HCT116 (cell line): Measurements from ENCODE around the gene MTPN. TPM values are rescaled to one million over a fixed set of nuclear protein-coding genes. Genes with fewer than 3 reads are reported as not detected.

ENCODE experiments used
- ATAC-seq: fragments of 200-7000 bp; cut with Tn5 transposase; 2 replicates; pipeline ENCODE4 v1.9.1; 2020; ENCODE audit warnings: mild to moderate bottlenecking, moderate library complexity
- BruUV-seq: library from RNA; stranded (reverse); fragments of 400-500 nt; replicated peaks from 2 replicates; lab custom pipeline; 2021; lab: Mats Ljungman, UMichigan
- CTCF ChIA-PET: fragments of 300-600 bp; sonication (Branson Sonifier 250); formaldehyde crosslinking; loops from one replicate; lab custom pipeline; 2021; ENCODE audit warnings: antibody characterized with exemption; lab: Charles Lee
- POLR2A ChIA-PET: fragments of 300-600, 350-600 bp; sonication (Branson Sonifier 250); formaldehyde crosslinking; loops from one replicate; lab custom pipeline; 2021; ENCODE audit warnings: antibody characterized with exemption; lab: Charles Lee
- RAD21 ChIA-PET, 2 experiments: fragments of 300-600 bp; sonication (Branson Sonifier 250); formaldehyde crosslinking; loops; one replicate each; lab custom pipeline; 2023; ENCODE audit warnings: low total read pairs in 2 of 2; ENCODE audit not compliant: uncharacterized antibody in 2 of 2, unreplicated experiment in 2 of 2, low non-redundant PET in 1 of 2; lab: Charles Lee
- DNase-seq: peaks from one replicate; pipeline ENCODE4 v3.0.0-alpha.2; 2010; ENCODE audit warnings: low read depth, low spot score
- H2AFZ ChIP-seq: fragments of 200-600 bp; shearing (Covaris generic), sonication (generic); 2 replicates; pipeline ENCODE4 v1.6.1; 2017; ENCODE audit warnings: low read depth, mixed run types, mixed read lengths, antibody characterized with exemption, low read length; ENCODE audit not compliant: poor library complexity, severe bottlenecking
- H3K27ac ChIP-seq: 2 replicates; pipeline ENCODE4 v1.5.1; 2012; ENCODE audit warnings: low read depth, low read length
- H3K27me3 ChIP-seq: fragments of 200-600 bp; sonication (generic); 2 replicates; pipeline ENCODE4 v1.6.1; 2016; ENCODE audit warnings: mixed run types, low read length, mixed read lengths; ENCODE audit not compliant: insufficient read depth
- H3K36me3 ChIP-seq, 2 experiments: fragments of 200-500 bp in 1 of 2; fragments of 200-600 bp in 1 of 2; sonication (Bioruptor generic) in 1 of 2; sonication (generic) in 1 of 2; 2 replicates each; pipeline versions ENCODE4 v1.5.1 to v1.6.1; 2014 to 2016; ENCODE audit warnings: low read length in 2 of 2, inconsistent platforms in 1 of 2, mixed read lengths in 1 of 2, mixed run types in 1 of 2; ENCODE audit not compliant: insufficient read depth in 2 of 2, control insufficient read depth in 1 of 2
- H3K4me1 ChIP-seq, 2 experiments: fragments of 200-600 bp in 1 of 2; sonication (generic) in 1 of 2; 2 replicates each; pipeline versions ENCODE4 v1.5.1 to v1.6.1; 2012 to 2017; ENCODE audit warnings: low read length in 2 of 2, inconsistent platforms in 1 of 2, mild to moderate bottlenecking in 1 of 2, mixed read lengths in 1 of 2, mixed run types in 1 of 2, moderate library complexity in 1 of 2; ENCODE audit not compliant: insufficient read depth in 2 of 2, control insufficient read depth in 1 of 2
- H3K4me2 ChIP-seq: fragments of 200-600 bp; sonication (generic); 2 replicates; pipeline ENCODE4 v1.6.1; 2017; ENCODE audit warnings: mixed run types, low read length, mixed read lengths
- H3K4me3 ChIP-seq, 2 experiments: fragments of 200-600 bp in 1 of 2; sonication (generic) in 1 of 2; replicated peaks in 1 of 2; 2 replicates each; pipeline ENCODE4 v1.5.1; 2011 to 2016; ENCODE audit warnings: low read length in 2 of 2, control low read depth in 1 of 2, low read depth in 1 of 2, mild to moderate bottlenecking in 1 of 2, mixed read lengths in 1 of 2, mixed run types in 1 of 2
- H3K79me2 ChIP-seq: fragments of 200-600 bp; sonication (generic); 2 replicates; pipeline ENCODE4 v1.6.1; 2017; ENCODE audit warnings: mild to moderate bottlenecking, mixed run types, low read length, moderate library complexity, mixed read lengths; ENCODE audit not compliant: insufficient read depth
- H3K9ac ChIP-seq: fragments of 200-600 bp; sonication (generic); 2 replicates; pipeline ENCODE4 v1.6.1; 2016; ENCODE audit warnings: low read length, mixed read lengths
- H3K9me2 ChIP-seq: fragments of 200-600 bp; sonication (generic), shearing (Covaris generic); 2 replicates; pipeline ENCODE4 v1.6.1; 2017; ENCODE audit warnings: mixed run types, mild to moderate bottlenecking, moderate library complexity; ENCODE audit not compliant: insufficient read depth
- H3K9me3 ChIP-seq, 2 experiments: fragments of 200-500 bp in 1 of 2; fragments of 200-600 bp in 1 of 2; sonication (Bioruptor generic) in 1 of 2; sonication (generic) in 1 of 2; 2 replicates each; pipeline ENCODE4 v1.6.1; 2014 to 2017; ENCODE audit warnings: low read length in 2 of 2, mixed read lengths in 2 of 2, inconsistent platforms in 1 of 2, low read depth in 1 of 2, mild to moderate bottlenecking in 1 of 2, mixed run types in 1 of 2, moderate library complexity in 1 of 2; ENCODE audit not compliant: control insufficient read depth in 1 of 2, insufficient read depth in 1 of 2
- H4K20me1 ChIP-seq: fragments of 200-600 bp; sonication (generic), shearing (Covaris generic); 2 replicates; pipeline ENCODE4 v1.6.1; 2017; ENCODE audit warnings: mixed run types, mild to moderate bottlenecking, moderate library complexity; ENCODE audit not compliant: insufficient read depth
- CTCF ChIP-seq, 3 experiments: fragments of 200-600 bp in 1 of 3; sonication (generic) in 1 of 3; IDR thresholded peaks in 2 of 3; conservative IDR thresholded peaks in 1 of 3; 2 replicates each; pipeline ENCODE4 v1.5.1; 2012 to 2017; ENCODE audit warnings: low read depth in 2 of 3, low read length in 2 of 3, antibody characterized with exemption in 1 of 3, borderline replicate concordance in 1 of 3, control low read depth in 1 of 3, mild to moderate bottlenecking in 1 of 3, mixed read lengths in 1 of 3, mixed run types in 1 of 3, moderate library complexity in 1 of 3; ENCODE audit not compliant: insufficient read depth in 1 of 3
- EGR1 ChIP-seq: IDR thresholded peaks from 2 replicates; pipeline ENCODE4 v1.6.1; 2012; ENCODE audit warnings: low read depth
- EZH2 ChIP-seq: fragments of 200-600 bp; sonication (generic); IDR thresholded peaks from 2 replicates; pipeline ENCODE4 v1.6.1; 2017; ENCODE audit warnings: antibody characterized with exemption, mixed run types
- EZH2phosphoT487 ChIP-seq: fragments of 200-600 bp; IDR thresholded peaks from 2 replicates; pipeline ENCODE4 v1.6.1; 2018; ENCODE audit warnings: antibody characterized with exemption, borderline replicate concordance
- POLR2A ChIP-seq: IDR thresholded peaks from 2 replicates; pipeline ENCODE4 v1.7.0; 2011; ENCODE audit warnings: borderline replicate concordance; ENCODE audit not compliant: insufficient read depth, insufficient read length; ENCODE audit errors: extremely low read depth
- POLR2AphosphoS5 ChIP-seq: IDR thresholded peaks from 2 replicates; pipeline ENCODE4 v1.6.1; 2011; ENCODE audit warnings: mild to moderate bottlenecking, low read depth, low read length, moderate library complexity
- RAD21 ChIP-seq: IDR thresholded peaks from 2 replicates; pipeline ENCODE4 v1.6.1; 2012; ENCODE audit warnings: low read depth, mild to moderate bottlenecking
- SIN3A ChIP-seq: IDR thresholded peaks from 2 replicates; pipeline ENCODE4 v1.6.1; 2012; ENCODE audit warnings: low read depth
- SP1 ChIP-seq: IDR thresholded peaks from 2 replicates; pipeline ENCODE4 v1.6.1; 2012; ENCODE audit warnings: low read depth
- SRF ChIP-seq: IDR thresholded peaks from 2 replicates; pipeline ENCODE4 v1.6.1; 2012; ENCODE audit warnings: low read depth
- YY1 ChIP-seq: IDR thresholded peaks from 2 replicates; pipeline ENCODE4 v1.6.1; 2011; ENCODE audit warnings: low read length, low read depth, moderate library complexity, mild to moderate bottlenecking; ENCODE audit not compliant: insufficient replicate concordance; ENCODE audit errors: extremely low read depth
- ZFX ChIP-seq: fragments of 450-650 bp; IDR thresholded peaks from 2 replicates; pipeline ENCODE4 v1.6.1; 2017
- ZNF274 ChIP-seq: fragments of 200-500 bp; sonication (Bioruptor generic); IDR thresholded peaks from 2 replicates; pipeline ENCODE4 v1.6.1; 2014; ENCODE audit warnings: mild to moderate bottlenecking, low read depth, low read length, inconsistent platforms
- intact Hi-C: fragments of 100-400 bp; cut with micrococcal nuclease; formaldehyde crosslinking; loops from 2 replicates; pipeline ENCODE4 v1.10.0; 2022
- total RNA-seq: library from RNA; stranded (reverse); gene quantifications from one replicate; pipeline ENCODE4 v1.2.1, GENCODE V29; 2021; ENCODE audit not compliant: unreplicated experiment
- TF ChIP-seq, protein P1 (sequence below): IDR thresholded peaks from 2 replicates; pipeline ENCODE4 v1.6.1; 2012; ENCODE audit warnings: low read depth

The MTPN gene
- total RNA-seq, 1 experiment from 2014 or later = 152 TPM

- ATAC-seq = no peak
- RAD21 ChIA-PET = no interaction called here
- CTCF ChIA-PET = no interaction called here
Observed at GRCh38 chr7:135888740-135889139, 88.4 kb downstream of the MTPN start.

More at GRCh38 chr7:135888740-135889139, 88.4 kb downstream of the MTPN start:
- H3K9me3 ChIP-seq = no peaks in the 10 kb centered on the region
- H4K20me1 ChIP-seq = no peaks in the 10 kb centered on the region
- H3K9me2 ChIP-seq = no peaks in the 10 kb centered on the region
- H3K9ac ChIP-seq = no peak overlapping the region
- no peaks in the 10 kb centered on the region for H3K4me1 ChIP-seq
- H2AFZ ChIP-seq = no peak overlapping the region
- POLR2A ChIA-PET = no interaction called here
- H3K36me3 ChIP-seq = no peaks in the 10 kb centered on the region
- no peak for TF ChIP-seq EZH2
- TF ChIP-seq ZNF274 = no peak
- no peak for TF ChIP-seq YY1
- no peak for TF ChIP-seq POLR2AphosphoS5
- TF ChIP-seq, protein P1, sequence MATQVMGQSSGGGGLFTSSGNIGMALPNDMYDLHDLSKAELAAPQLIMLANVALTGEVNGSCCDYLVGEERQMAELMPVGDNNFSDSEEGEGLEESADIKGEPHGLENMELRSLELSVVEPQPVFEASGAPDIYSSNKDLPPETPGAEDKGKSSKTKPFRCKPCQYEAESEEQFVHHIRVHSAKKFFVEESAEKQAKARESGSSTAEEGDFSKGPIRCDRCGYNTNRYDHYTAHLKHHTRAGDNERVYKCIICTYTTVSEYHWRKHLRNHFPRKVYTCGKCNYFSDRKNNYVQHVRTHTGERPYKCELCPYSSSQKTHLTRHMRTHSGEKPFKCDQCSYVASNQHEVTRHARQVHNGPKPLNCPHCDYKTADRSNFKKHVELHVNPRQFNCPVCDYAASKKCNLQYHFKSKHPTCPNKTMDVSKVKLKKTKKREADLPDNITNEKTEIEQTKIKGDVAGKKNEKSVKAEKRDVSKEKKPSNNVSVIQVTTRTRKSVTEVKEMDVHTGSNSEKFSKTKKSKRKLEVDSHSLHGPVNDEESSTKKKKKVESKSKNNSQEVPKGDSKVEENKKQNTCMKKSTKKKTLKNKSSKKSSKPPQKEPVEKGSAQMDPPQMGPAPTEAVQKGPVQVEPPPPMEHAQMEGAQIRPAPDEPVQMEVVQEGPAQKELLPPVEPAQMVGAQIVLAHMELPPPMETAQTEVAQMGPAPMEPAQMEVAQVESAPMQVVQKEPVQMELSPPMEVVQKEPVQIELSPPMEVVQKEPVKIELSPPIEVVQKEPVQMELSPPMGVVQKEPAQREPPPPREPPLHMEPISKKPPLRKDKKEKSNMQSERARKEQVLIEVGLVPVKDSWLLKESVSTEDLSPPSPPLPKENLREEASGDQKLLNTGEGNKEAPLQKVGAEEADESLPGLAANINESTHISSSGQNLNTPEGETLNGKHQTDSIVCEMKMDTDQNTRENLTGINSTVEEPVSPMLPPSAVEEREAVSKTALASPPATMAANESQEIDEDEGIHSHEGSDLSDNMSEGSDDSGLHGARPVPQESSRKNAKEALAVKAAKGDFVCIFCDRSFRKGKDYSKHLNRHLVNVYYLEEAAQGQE = no peak
- no peak for TF ChIP-seq ZFX
- TF ChIP-seq EGR1 = no peak
- no peak for TF ChIP-seq CTCF (IDR thresholded peaks at IDR 0.05 in 2 of 3, conservative IDR thresholded peaks at IDR 0.05 in 1 of 3; ENCODE audit: borderline replicate concordance in 1 of 3, insufficient read depth in 1 of 3, low read depth in 2 of 3, low read length in 2 of 3)
- no peak for TF ChIP-seq SIN3A
- TF ChIP-seq SP1 = no peak
- TF ChIP-seq RAD21 = no peak
- no peak for TF ChIP-seq POLR2A
- TF ChIP-seq SRF = no peak
- no peak for TF ChIP-seq EZH2phosphoT487
- BruUV-seq = no TSS peak
- H3K4me2 ChIP-seq = no peak overlapping the region
- DNase-seq = no peak
- no peaks in the 10 kb centered on the region for H3K79me2 ChIP-seq
- no peaks in the 10 kb centered on the region for H3K27me3 ChIP-seq
- intact Hi-C loops = no loop called here
- H3K27ac ChIP-seq = no peak overlapping the region
- no peak overlapping the region for H3K4me3 ChIP-seq
